HG03378 (cell line): ENCODE measurements around the gene TNFAIP8.

Experiments
- ATAC-seq: cut with Tn5 transposase; IDR thresholded peaks from one replicate; pipeline ENCODE4 v1.9.1; 2021; ENCODE audit warnings: mild to moderate bottlenecking, moderate library complexity; ENCODE audit not compliant: unreplicated experiment

TNFAIP8 gene

GRCh38 chr5:119328753-119329602, 26.8 kb upstream of the TNFAIP8 start:
- no peak for ATAC-seq

GRCh38 chr5:119329666-119330065, 26.2 kb upstream of the TNFAIP8 start:
- no peak for ATAC-seq

- no peak for ATAC-seq
Observed at GRCh38 chr5:119330367-119331183, 25.2 kb upstream of the TNFAIP8 start.

- ATAC-seq = no peak
Observed at GRCh38 chr5:119331566-119332095, 24.2 kb upstream of the TNFAIP8 start.

GRCh38 chr5:119332208-119332607, 23.6 kb upstream of the TNFAIP8 start:
- ATAC-seq = no peak

- ATAC-seq = peak; percentile 22
Observed at GRCh38 chr5:119332978-119333401, 22.8 kb upstream of the TNFAIP8 start.

- ATAC-seq = peak; percentile 24
Observed at GRCh38 chr5:119333421-119333851, 22.4 kb upstream of the TNFAIP8 start.

GRCh38 chr5:119335261-119335677, 20.6 kb upstream of the TNFAIP8 start:
- ATAC-seq = no peak

- ATAC-seq = no peak
Observed at GRCh38 chr5:119336262-119336661, 19.6 kb upstream of the TNFAIP8 start.

GRCh38 chr5:119336845-119337580, 18.8 kb upstream of the TNFAIP8 start:
- no peak for ATAC-seq

- no peak for ATAC-seq
Observed at GRCh38 chr5:119338326-119338946, 17.4 kb upstream of the TNFAIP8 start.

- ATAC-seq = no peak
Observed at GRCh38 chr5:119339344-119339743, 16.5 kb upstream of the TNFAIP8 start.

- ATAC-seq = no peak
Observed at GRCh38 chr5:119339965-119340364, 15.9 kb upstream of the TNFAIP8 start.

GRCh38 chr5:119340597-119341218, 15.1 kb upstream of the TNFAIP8 start:
- ATAC-seq = peak; percentile 59

GRCh38 chr5:119341452-119342349, 14.1 kb upstream of the TNFAIP8 start:
- peak; percentile 51 for ATAC-seq

GRCh38 chr5:119342406-119342805, 13.4 kb upstream of the TNFAIP8 start:
- no peak for ATAC-seq

GRCh38 chr5:119343052-119343451, 12.8 kb upstream of the TNFAIP8 start:
- no peak for ATAC-seq

GRCh38 chr5:119343766-119344165, 12.1 kb upstream of the TNFAIP8 start:
- peak; percentile 31 for ATAC-seq

GRCh38 chr5:119344231-119344630, 11.6 kb upstream of the TNFAIP8 start:
- ATAC-seq = no peak
